ENCODE results near the gene PDPR.
"Not testable (repeated sequence)": the region's sequence is repeated elsewhere in the genome, so short reads cannot be mapped to it uniquely, and the experiment has no call there.

PDPR gene

DNA sequence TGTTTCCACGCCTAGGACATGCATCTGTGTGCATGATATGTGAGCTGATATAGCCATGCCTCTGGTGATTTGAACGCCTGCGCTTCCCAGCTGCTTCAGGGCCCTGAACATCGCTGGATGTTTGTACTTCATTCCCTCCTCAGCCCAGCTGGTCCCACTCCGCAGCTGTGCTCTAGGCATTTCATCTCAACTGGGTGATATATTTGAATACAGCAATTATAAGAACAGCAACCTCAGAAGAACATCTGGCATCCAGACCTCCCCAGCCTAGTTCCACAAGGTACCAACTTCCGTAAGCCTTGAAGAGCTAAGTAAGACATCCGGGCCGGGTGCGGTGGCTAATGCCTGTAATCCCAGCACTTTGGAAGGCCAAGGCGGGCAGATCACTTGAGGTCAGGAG, 52.6 kb downstream of the PDPR start:
- not testable (repeated sequence) for DNase-seq

GRCh38 chr16:70173212-70173837, 59.2 kb downstream of the PDPR start, which contains the start of gene CLEC18C:
Gene CLEC18C (plus strand): TSS chr16:70173787. CDS start chr16:70174279, 492 bp downstream.
- DNase-seq: not testable (repeated sequence)

DNA sequence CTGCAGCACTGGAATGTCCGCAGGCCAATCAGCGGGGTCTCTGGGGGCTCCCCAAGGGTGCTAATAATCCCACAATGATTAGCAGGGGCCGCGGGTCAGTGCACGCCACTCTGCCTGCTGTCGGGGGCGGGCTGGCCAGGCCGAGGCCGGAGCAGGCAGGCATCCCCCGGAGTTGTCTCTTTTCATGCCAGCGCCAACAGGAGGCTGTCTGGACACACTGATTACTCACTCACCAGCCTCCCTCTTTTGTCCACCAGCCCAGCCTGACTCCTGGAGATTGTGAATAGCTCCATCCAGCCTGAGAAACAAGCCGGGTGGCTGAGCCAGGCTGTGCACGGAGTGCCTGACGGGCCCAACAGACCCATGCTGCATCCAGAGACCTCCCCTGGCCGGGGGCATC, 59.8 kb downstream of the PDPR start:
- DNase-seq: not testable (repeated sequence)

DNA sequence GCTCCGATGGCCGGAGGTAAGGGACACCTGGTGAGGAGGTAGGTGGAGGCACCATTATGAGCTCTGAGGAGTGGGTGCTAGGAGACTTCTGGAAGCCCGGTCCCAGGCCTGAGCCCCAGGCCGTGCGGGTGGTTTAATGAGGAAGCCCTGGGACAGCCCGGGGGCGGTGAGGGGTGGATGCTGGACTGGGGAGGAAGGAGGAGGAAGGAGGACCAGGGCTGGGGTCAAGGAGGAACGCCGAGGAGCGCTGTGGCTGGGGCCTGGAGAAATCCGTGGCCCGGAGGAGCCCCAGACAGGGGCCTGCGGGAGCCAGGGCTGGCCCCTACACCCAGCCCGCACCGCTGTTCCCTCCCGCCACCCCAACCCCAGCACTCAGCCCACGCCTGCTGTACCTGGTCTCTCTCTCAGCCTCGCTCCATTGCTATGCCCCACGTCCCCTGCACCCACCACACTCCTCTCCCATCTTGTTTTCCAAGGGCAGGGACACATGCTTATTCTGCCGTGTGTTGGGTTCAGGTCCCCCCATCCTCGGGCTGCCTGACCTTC, 60.3 kb downstream of the PDPR start:
- DNase-seq: not testable (repeated sequence)

DNA sequence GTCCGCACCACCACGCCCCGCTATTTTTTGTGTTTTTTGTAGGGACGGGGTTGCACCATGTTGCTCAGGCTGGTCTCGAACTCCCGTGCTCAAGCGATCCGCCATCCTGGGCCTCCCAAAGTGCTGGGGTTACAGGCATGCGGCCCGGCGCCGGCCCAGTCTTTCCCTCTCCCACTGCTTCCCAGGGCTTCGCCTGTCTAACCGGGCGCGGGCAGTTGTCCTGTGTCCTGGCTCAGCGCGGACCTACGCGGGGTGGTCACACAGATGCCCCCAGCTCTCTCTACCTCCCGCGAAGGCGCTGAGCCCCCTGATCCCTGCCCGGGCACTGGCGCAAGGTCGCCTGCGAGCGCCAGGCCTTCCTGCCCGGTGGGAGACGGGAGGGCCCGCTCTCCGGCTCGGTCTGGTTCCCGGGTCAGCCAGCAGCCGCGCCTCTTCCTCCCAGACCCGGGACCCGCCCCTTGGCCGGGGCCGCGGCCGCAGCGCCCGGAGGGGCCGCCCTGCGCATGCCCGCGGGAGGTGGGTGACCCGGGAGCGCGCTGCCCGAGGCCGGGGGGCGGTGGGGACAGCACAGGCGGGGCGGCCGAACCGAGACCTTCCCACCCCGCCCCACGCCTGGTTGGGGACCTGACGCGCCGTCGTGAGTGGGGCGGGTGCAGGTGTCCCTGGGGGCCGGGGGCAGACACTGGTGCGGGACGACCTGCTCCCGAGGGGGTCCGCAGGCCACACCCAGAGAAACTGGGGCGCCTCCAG, 73.9 kb downstream of the PDPR start:
- DNase-seq: not testable (repeated sequence)

GRCh38 chr16:70188608-70188915, 74.4 kb downstream of the PDPR start:
- not testable (repeated sequence) for DNase-seq

GRCh38 chr16:70190574-70190973, 76.4 kb downstream of the PDPR start:
- not testable (repeated sequence) for DNase-seq

DNA sequence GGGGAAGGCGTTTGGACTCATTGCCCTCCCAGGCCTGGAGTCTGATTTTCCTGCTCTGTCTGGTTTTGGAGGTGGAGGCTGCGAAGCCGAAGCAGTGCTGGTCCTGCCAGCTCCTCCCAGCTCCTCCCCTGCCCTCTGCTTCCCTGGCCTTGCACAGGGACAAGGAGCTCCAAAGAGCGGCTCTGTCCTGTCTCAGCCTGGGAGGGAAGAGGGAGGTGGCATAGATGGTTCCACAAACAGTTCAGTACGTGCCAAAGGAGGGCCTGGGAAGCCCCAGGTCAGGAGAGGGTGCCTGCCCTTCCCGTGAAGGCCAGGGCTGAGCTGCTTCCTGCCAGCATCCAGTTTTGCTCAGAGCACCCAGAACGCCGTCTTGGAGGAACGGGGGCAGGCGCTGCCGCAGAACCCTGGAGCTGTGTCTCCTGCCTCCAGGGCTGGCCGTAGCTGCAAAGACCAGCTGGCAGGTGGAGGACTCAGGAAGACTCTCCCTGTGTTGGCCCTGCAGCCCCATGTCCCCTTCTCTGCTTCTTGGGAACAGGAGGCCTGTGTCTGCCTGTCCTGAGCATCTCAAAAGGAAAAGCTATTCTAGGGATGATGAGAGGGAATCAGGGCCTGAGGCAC, 82.7 kb downstream of the PDPR start:
- not testable (repeated sequence) for DNase-seq

GRCh38 chr16:70197611-70198010, 83.5 kb downstream of the PDPR start:
- not testable (repeated sequence) for DNase-seq

DNA sequence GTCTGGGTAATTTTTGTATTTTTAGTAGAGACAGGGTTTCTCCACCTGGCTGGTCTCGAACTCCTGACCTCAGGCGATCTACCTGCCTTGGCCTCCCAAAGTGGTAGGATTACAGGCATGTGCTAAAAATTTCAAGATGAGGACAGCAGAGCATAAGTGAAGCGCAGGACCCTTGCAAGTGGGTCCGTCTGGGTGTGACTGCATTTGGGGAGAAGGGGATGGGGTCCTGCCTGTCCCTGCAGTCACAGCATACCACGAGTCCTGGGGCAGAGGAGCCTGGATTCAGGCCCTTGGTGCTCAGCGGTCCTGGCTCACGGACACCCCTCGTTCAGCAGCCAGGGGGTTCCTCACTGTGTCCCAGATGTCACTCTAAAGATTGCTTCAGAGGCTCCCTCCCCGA, 84.1 kb downstream of the PDPR start:
- DNase-seq: not testable (repeated sequence)

- peak; percentile 21 for DNase-seq
Measured at GRCh38 chr16:70198666-70199065, 84.5 kb downstream of the PDPR start.

GRCh38 chr16:70199170-70199569, 85.0 kb downstream of the PDPR start:
- not testable (repeated sequence) for DNase-seq

- not testable (repeated sequence) for DNase-seq
Measured at GRCh38 chr16:70200063-70200462, 85.9 kb downstream of the PDPR start.

- not testable (repeated sequence) for DNase-seq
Measured at GRCh38 chr16:70203508-70203907, 89.4 kb downstream of the PDPR start.

- DNase-seq: not testable (repeated sequence)
Measured at GRCh38 chr16:70204010-70204409, 89.9 kb downstream of the PDPR start.

DNA sequence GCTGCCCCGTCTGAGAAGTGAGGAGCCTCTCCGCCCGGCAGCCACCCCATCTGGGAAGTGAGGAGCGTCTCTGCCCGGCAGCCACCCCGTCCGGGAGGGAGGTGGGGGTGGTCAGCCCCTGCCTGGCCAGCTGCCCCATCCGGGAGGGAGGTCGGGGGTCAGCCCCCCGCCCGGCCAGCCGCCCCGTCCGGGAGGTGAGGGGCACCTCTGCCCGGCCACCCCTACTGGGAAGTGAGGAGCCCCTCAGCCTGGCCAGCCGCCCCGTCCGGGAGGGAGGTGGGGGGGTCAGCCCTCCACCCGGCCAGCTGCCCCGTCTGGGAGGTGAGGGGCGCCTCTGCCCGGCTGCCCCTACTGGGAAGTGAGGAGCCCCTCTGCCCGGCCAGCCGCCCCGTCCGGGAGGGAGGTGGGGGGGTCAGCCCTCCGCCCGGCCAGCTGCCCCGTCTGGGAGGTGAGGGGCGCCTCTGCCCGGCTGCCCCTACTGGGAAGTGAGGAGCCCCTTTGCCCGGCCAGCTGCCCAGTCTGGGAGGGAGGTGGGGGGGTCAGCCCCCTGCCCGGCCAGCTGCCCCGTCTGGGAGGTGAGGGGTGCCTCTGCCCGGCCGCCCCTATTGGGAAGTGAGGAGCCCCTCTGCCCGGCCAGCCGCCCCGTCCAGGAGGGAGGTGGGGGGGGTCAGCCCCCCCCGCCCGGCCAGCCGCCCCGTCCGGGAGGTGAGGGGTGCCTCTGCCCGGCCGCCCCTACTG, 90.7 kb downstream of the PDPR start:
- not testable (repeated sequence) for DNase-seq

- not testable (repeated sequence) for DNase-seq
Measured at GRCh38 chr16:70206382-70206781, 92.2 kb downstream of the PDPR start.
